Dendritic cell treated with granulocyte-macrophage colony-stimulating factor and Interleukin-4, amounts not matched to agents 40 ng/mL and 50 ng/mL, for 4 days (primary cell): Measurements from ENCODE around the gene RTF1.

Experiments
- H3K27ac Mint-ChIP-seq: one replicate; pipeline ENCODE4 v1.8.0; 2022; ENCODE audit warnings: mild to moderate bottlenecking, mixed read lengths
- H3K27me3 Mint-ChIP-seq: one replicate; pipeline ENCODE4 v1.8.0; 2022; ENCODE audit warnings: mild to moderate bottlenecking, mixed read lengths
- H3K36me3 Mint-ChIP-seq: one replicate; pipeline ENCODE4 v1.8.0; 2022; ENCODE audit warnings: low read depth, mixed read lengths
- H3K4me1 Mint-ChIP-seq: one replicate; pipeline ENCODE4 v1.8.0; 2022; ENCODE audit warnings: low read depth, mixed read lengths
- H3K4me3 Mint-ChIP-seq: one replicate; pipeline ENCODE4 v1.8.0; 2022; ENCODE audit warnings: mild to moderate bottlenecking, moderate library complexity, mixed read lengths
- H3K9me3 Mint-ChIP-seq: one replicate; pipeline ENCODE4 v1.8.0; 2022; ENCODE audit warnings: mixed read lengths
- intact Hi-C: fragments of 100-400 bp; cut with micrococcal nuclease; formaldehyde crosslinking; loops from one replicate; pipeline ENCODE4 v1.15.0; 2022

The RTF1 gene

GRCh38 chr15:41512512-41512939 lies 95.6 kb downstream of the RTF1 start:
- Mint-ChIP-seq H3K36me3 (peaks cover 11% of the 10 kb centered on the region), H3K4me1 (peaks cover 22% of the 10 kb centered on the region), H3K4me3 (peak overlapping the region; percentile 79), H3K9me3 (no peaks in the 10 kb centered on the region), H3K27ac (peak overlapping the region; percentile 31), H3K27me3 (peaks cover 53% of the 10 kb centered on the region)
- intact Hi-C loops: loop anchor here (5.0 kb wide), 1 partner anchor 45 kb away; the partner anchor contains the start of gene TYRO3

- H3K36me3 Mint-ChIP-seq: peaks cover 16% of the 10 kb centered on the region
- no peaks in the 10 kb centered on the region for H3K9me3 Mint-ChIP-seq
- intact Hi-C loops: loop anchor here (5.0 kb wide), 1 partner anchor 44 kb away; the partner anchor contains the start of gene TYRO3
- H3K27ac Mint-ChIP-seq: peak overlapping the region; percentile 31
- peaks cover 50% of the 10 kb centered on the region for H3K27me3 Mint-ChIP-seq
- peak overlapping the region; percentile 79 for H3K4me3 Mint-ChIP-seq
- H3K4me1 Mint-ChIP-seq: peaks cover 22% of the 10 kb centered on the region
These were observed 96.1 kb downstream of the RTF1 start for GRCh38 chr15:41512940-41513505.

- H3K9me3 Mint-ChIP-seq: no peaks in the 10 kb centered on the region
- peaks cover 22% of the 10 kb centered on the region for H3K4me1 Mint-ChIP-seq
- H3K27ac Mint-ChIP-seq: peak within 1 kb of the TSS; percentile 31
- intact Hi-C loops: loop anchor here (5.0 kb wide), 1 partner anchor 44 kb away; the partner anchor contains the start of gene TYRO3
- peaks cover 50% of the 10 kb centered on the region for H3K27me3 Mint-ChIP-seq
- H3K4me3 Mint-ChIP-seq: peak within 1 kb of the TSS; percentile 79
- peaks cover 18% of the 10 kb centered on the region for H3K36me3 Mint-ChIP-seq
These were observed 96.8 kb downstream of the RTF1 start, which contains the start of gene LTK for GRCh38 chr15:41513506-41514227. TSS of gene LTK (minus strand) at chr15:41513827. CDS start at chr15:41513709, 118 bp downstream.

GRCh38 chr15:41517895-41518449 lies 101.1 kb downstream of the RTF1 start:
- intact Hi-C loops: no loop called here
- H3K27me3 Mint-ChIP-seq: peaks cover 16% of the 10 kb centered on the region
- H3K4me1 Mint-ChIP-seq: peaks cover 10% of the 10 kb centered on the region
- no peak overlapping the region for H3K4me3 Mint-ChIP-seq
- H3K27ac Mint-ChIP-seq: no peak overlapping the region
- H3K9me3 Mint-ChIP-seq: no peaks in the 10 kb centered on the region
- H3K36me3 Mint-ChIP-seq: peaks cover 41% of the 10 kb centered on the region

- Mint-ChIP-seq H3K4me1 (peaks cover 5% of the 10 kb centered on the region), H3K27me3 (no peaks in the 10 kb centered on the region), H3K36me3 (peaks cover 60% of the 10 kb centered on the region)
These were observed 103.7 kb downstream of the RTF1 start for GRCh38 chr15:41520636-41521035.

GRCh38 chr15:41521614-41522013 lies 104.7 kb downstream of the RTF1 start:
- Mint-ChIP-seq H3K4me1 (peaks cover 5% of the 10 kb centered on the region), H3K9me3 (no peaks in the 10 kb centered on the region), H3K27me3 (no peaks in the 10 kb centered on the region), H3K4me3 (no peak overlapping the region), H3K36me3 (peaks cover 67% of the 10 kb centered on the region), H3K27ac (no peak overlapping the region)
- intact Hi-C loops: no loop called here

More at GRCh38 chr15:41520636-41521035, 103.7 kb downstream of the RTF1 start:
- intact Hi-C loops: no loop called here
- Mint-ChIP-seq H3K4me3 (no peak overlapping the region), H3K9me3 (no peaks in the 10 kb centered on the region), H3K27ac (no peak overlapping the region)

GRCh38 chr15:41523097-41523496 lies 106.2 kb downstream of the RTF1 start:
- intact Hi-C loops: no loop called here
- H3K27me3 Mint-ChIP-seq: no peaks in the 10 kb centered on the region
- H3K4me1 Mint-ChIP-seq: peaks cover 5% of the 10 kb centered on the region
- H3K36me3 Mint-ChIP-seq: peaks cover 67% of the 10 kb centered on the region
- H3K9me3 Mint-ChIP-seq: no peaks in the 10 kb centered on the region
- H3K4me3 Mint-ChIP-seq: no peak overlapping the region
- H3K27ac Mint-ChIP-seq: no peak overlapping the region

- peaks cover 12% of the 10 kb centered on the region for H3K4me1 Mint-ChIP-seq
- peaks cover 86% of the 10 kb centered on the region for H3K36me3 Mint-ChIP-seq
- intact Hi-C loops: no loop called here
- H3K27ac Mint-ChIP-seq: peak overlapping the region; percentile 60
- no peaks in the 10 kb centered on the region for H3K9me3 Mint-ChIP-seq
- no peaks in the 10 kb centered on the region for H3K27me3 Mint-ChIP-seq
- H3K4me3 Mint-ChIP-seq: no peak overlapping the region
These were observed 113.6 kb downstream of the RTF1 start for GRCh38 chr15:41530363-41530956.
